OCI-LY3 (cell line): ENCODE results near the gene HNRNPDL.

Experiments
- EZH2phosphoT487 ChIP-seq: fragments of 200-600 bp; shearing (Covaris generic); IDR thresholded peaks from 2 replicates; pipeline ENCODE4 v1.6.1; 2018; ENCODE audit warnings: antibody characterized with exemption, mixed run types, low read depth
- TF ChIP-seq, protein P1 (sequence below): fragments of 200-600, 300-600 bp; sonication (generic); IDR thresholded peaks from 2 replicates; pipeline ENCODE4 v1.5.1; 2014; ENCODE audit warnings: antibody characterized with exemption, low read length, low read depth

DNA sequence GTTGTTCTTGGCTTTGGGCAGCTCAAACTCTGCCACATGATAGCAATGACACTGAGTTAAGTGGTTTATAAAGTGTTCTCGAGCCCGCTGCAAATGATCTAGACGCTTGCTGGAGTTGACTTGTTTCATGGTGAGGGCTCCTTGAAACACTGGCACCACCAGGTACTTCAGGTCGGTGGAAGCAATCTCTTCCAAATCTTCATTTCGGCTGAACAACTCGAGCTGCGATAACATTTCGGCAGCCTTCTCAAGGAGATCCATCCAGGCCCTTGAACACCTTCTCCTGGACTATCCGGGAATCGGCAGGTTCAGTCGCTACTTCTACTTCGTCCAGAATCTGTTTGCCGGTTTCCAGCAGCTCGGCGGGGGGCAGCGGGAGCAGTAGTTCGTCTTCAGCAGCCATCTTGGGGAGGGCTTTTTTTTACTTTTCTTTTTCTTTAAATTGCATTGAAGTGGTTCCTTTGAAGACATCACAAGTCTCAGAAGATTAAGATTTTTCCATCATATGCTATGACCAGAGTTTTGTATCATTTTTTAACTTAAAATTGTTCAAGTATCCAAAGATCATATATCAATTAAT lies 28.0 kb downstream of the HNRNPDL start:
- TF ChIP-seq, protein P1, sequence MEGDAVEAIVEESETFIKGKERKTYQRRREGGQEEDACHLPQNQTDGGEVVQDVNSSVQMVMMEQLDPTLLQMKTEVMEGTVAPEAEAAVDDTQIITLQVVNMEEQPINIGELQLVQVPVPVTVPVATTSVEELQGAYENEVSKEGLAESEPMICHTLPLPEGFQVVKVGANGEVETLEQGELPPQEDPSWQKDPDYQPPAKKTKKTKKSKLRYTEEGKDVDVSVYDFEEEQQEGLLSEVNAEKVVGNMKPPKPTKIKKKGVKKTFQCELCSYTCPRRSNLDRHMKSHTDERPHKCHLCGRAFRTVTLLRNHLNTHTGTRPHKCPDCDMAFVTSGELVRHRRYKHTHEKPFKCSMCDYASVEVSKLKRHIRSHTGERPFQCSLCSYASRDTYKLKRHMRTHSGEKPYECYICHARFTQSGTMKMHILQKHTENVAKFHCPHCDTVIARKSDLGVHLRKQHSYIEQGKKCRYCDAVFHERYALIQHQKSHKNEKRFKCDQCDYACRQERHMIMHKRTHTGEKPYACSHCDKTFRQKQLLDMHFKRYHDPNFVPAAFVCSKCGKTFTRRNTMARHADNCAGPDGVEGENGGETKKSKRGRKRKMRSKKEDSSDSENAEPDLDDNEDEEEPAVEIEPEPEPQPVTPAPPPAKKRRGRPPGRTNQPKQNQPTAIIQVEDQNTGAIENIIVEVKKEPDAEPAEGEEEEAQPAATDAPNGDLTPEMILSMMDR: no peak
- no peak for TF ChIP-seq EZH2phosphoT487
